Adrenal gland (tissue), 12 donors: Measurements from ENCODE around the gene YOD1. TPM values are rescaled to one million over a fixed set of nuclear protein-coding genes. Genes with fewer than 3 reads are reported as not detected.

Source experiments
- DNase-seq, 7 donors: peaks; one replicate each; pipeline ENCODE4 v3.0.0-alpha.2; 2019 to 2020
- H3K27ac ChIP-seq, 5 donors: fragments of 200-600 bp; sonication (generic) in 4 of 5; 1 replicate in 3 of 5; 2 replicates in 2 of 5; pipeline versions ENCODE4 v1.5.1 to v1.8.0; 2016 to 2020; ENCODE audit warnings: mild to moderate bottlenecking in 1 of 5
- H3K27me3 ChIP-seq: fragments of 200-600 bp; 2 replicates; pipeline ENCODE4 v1.8.0; 2021
- H3K36me3 ChIP-seq, 2 donors: fragments of 200-600 bp; replicated peaks in 1 of 2; 1 replicate in 1 of 2; 2 replicates in 1 of 2; pipeline versions ENCODE4 v1.5.1 to v1.8.0; 2018 to 2022
- H3K4me1 ChIP-seq, 2 donors: fragments of 200-600 bp; replicated peaks in 1 of 2; 1 replicate in 1 of 2; 2 replicates in 1 of 2; pipeline versions ENCODE4 v1.5.1 to v1.8.0; 2018 to 2021
- H3K4me3 ChIP-seq, 4 donors: fragments of 200-600 bp; sonication (generic) in 3 of 4; one replicate each; pipeline ENCODE4 v1.5.1; 2016 to 2018
- H3K9me3 ChIP-seq, 3 donors: fragments of 200-600 bp; sonication (generic) in 1 of 3; replicated peaks in 1 of 3; 1 replicate in 2 of 3; 2 replicates in 1 of 3; pipeline versions ENCODE4 v1.5.1 to v1.8.0; 2016 to 2021
- CTCF ChIP-seq, 6 experiments: fragments of 450-650 bp in 4 of 6; fragments of 200-600 bp in 2 of 6; sonication (generic) in 1 of 6; IDR thresholded peaks; 1 replicate in 5 of 6; 2 replicates in 1 of 6; pipeline versions ENCODE4 v1.5.1 to v1.8.0; 2016 to 2021; ENCODE audit warnings: antibody characterized with exemption in 6 of 6, mild to moderate bottlenecking in 2 of 6, moderate library complexity in 1 of 6
- POLR2A ChIP-seq, 2 donors: fragments of 450-650 bp; IDR thresholded peaks; one replicate each; pipeline ENCODE4 v1.6.1; 2017; ENCODE audit warnings: antibody characterized with exemption in 2 of 2, mild to moderate bottlenecking in 2 of 2, moderate library complexity in 1 of 2
- WGBS, 4 donors: extraction: QIAGEN DNeasy Blood & Tissue Kit in 2 of 4; methylation state at CpG; one replicate each; pipeline versions ENCODE4 v1.1.5 to v1.1.7; 2013 to 2017; 5-methylcytosine and 5-hydroxymethylcytosine counted together
- intact Hi-C, 2 donors: fragments of 100-400 bp; cut with DNase I; formaldehyde crosslinking; loops; one replicate each; pipeline versions ENCODE4 v1.14.1 to v1.15.0; 2022 to 2023
- polyA plus RNA-seq, 3 donors: library from polyadenylated mRNA; stranded (reverse); fragments of 200-250 nt in 2 of 3; fragments of 350-450 nt in 1 of 3; fragmentation: Illumina TruSeq in 1 of 3; extraction: RNeasy Lipid Tissue Mini Kit (QIAGEN cat#74804) in 1 of 3; gene quantifications; one replicate each; pipeline ENCODE4 v1.2.3, GENCODE V29; 2013 to 2014
- total RNA-seq, 9 donors: library from RNA; depleted of rRNA in 4 of 9; stranded (reverse); fragments of >200 nt in 4 of 9; fragments of 120-200 nt in 1 of 9; fragmentation: NEBNext Ultra II Directional in 1 of 9; extraction: Animal tissue kit (Norgen Biotek cat#: 25700) in 1 of 9; gene quantifications; one replicate each; pipeline versions ENCODE4 v1.1.0 to v1.2.4, GENCODE V29; 2013 to 2023
- donor health status: healthy with polysubstance abuse.
- donor health status: Bipolar disorder and iron deficiency.
- donor health status: DM: yes; HTN: yes; CAD: no.
- donor health status: DM: no; HTN: no; CAD: no.
- donor health status: DM: no; HTN: no; CAD: no.
- donor health status: DM: yes; HTN: yes; CAD: no.

YOD1 gene
- total and polyA plus RNA-seq, 12 donors, result 2.5 to 22.1 (median 8.6) TPM

GRCh38 chr1:207088161-207088560, 37.2 kb upstream of the YOD1 start:
- Histone ChIP-seq H3K27ac (no peak overlapping the region), H3K9me3 (no peaks in the 10 kb centered on the region), H3K36me3 (no peaks in the 10 kb centered on the region), H3K4me1 (peaks cover 0 to 10% of the 10 kb centered on the region in 2 donors), H3K4me3 (no peak overlapping the region), H3K27me3 (no peaks in the 10 kb centered on the region)
- no peak for DNase-seq
- WGBS, 4 donors, result 63 to 75% (median 67%) methylated on average over 2 of the region's 2 CpGs
- intact Hi-C loops, result loop anchor here in 1 of 2 donors (5.0 kb wide), 1 partner anchor 409 kb away; the partner anchor contains the start of gene CR1
- TF ChIP-seq POLR2A (IDR thresholded peaks at IDR 0.05) (no peak), CTCF (IDR thresholded peaks at IDR 0.05) (no peak)

GRCh38 chr1:207085887-207086286, 34.9 kb upstream of the YOD1 start:
- Histone ChIP-seq H3K27ac (no peak overlapping the region), H3K36me3 (no peaks in the 10 kb centered on the region), H3K4me3 (no peak overlapping the region), H3K9me3 (no peaks in the 10 kb centered on the region), H3K4me1 (peaks cover 0 to 10% of the 10 kb centered on the region in 2 donors), H3K27me3 (no peaks in the 10 kb centered on the region)
- 58 to 87% (median 69%) methylated on average over 3 of the region's 3 CpGs for WGBS, 4 donors
- DNase-seq, result no peak
- no peak for TF ChIP-seq POLR2A (IDR thresholded peaks at IDR 0.05)
- TF ChIP-seq CTCF (IDR thresholded peaks at IDR 0.05), result no peak
- intact Hi-C loops, result loop anchor here in 1 of 2 donors (5.0 kb wide), 1 partner anchor 411 kb away; the partner anchor contains the start of gene CR1

DNA sequence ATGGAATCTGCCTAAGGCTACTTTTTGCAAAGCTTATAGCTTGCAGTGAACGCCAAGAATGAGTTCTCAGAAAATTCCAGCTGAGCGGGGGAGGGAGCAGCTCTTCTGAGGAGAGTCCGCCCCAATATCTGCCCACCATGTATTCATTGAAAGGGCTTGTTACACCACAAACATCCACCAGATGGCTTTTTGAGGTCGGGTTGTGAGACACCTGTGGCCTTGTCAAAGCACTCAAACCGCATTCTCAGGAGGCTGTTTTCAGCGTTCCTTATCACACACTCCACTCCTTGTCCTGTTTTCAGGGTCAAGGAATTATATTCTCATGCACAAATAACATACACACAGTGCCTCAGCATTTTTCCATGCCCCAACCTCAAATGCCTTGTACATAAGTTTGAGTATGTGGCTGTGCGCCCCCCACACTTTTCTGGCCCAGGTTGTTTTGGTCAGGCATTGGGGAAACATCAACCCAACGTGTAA, 33.7 kb upstream of the YOD1 start:
- TF ChIP-seq CTCF (IDR thresholded peaks at IDR 0.05) (peak; percentile 39 to 68 (median 66)), POLR2A (IDR thresholded peaks at IDR 0.05) (no peak)
- DNase-seq, result peak; percentile 39 to 72 (median 56)
- no peaks in the 10 kb centered on the region for H3K27me3 ChIP-seq
- H3K9me3 ChIP-seq, result no peaks in the 10 kb centered on the region
- intact Hi-C loops, result loop anchor here in 1 of 2 donors (5.0 kb wide), 2 partner anchors 323 to 413 kb away; partner anchors contain the start of gene CR1
- H3K36me3 ChIP-seq, result no peaks in the 10 kb centered on the region
- peaks cover 0 to 10% of the 10 kb centered on the region in 2 donors for H3K4me1 ChIP-seq
- WGBS, 4 donors, result 32 to 37% (median 34%) methylated on average over 8 of the region's 8 CpGs
- H3K4me3 ChIP-seq, result no peak overlapping the region
- H3K27ac ChIP-seq, result no peak overlapping the region

DNA sequence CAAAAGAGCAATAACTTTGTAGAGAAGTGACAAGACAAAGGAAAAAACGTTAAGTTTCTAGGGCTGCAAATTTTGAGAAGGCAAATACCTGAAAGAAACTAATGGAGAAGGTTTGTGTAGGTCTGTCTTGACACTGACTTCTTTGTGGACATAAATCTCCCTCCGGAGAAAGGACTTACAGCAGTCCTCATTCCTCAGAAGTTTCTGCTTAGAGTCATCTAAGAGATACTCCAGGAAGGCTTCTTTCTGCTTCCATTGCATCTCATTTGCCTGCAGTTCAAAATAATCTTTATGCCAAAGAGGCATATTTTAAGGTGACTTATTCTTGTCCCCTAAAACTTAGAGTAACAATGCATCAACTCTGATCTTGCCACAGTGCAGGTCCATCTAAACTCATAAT, 33.2 kb upstream of the YOD1 start:
- Histone ChIP-seq H3K27ac (no peak overlapping the region), H3K4me1 (peaks cover 0 to 10% of the 10 kb centered on the region in 2 donors), H3K27me3 (no peaks in the 10 kb centered on the region), H3K4me3 (no peak overlapping the region), H3K36me3 (no peaks in the 10 kb centered on the region), H3K9me3 (no peaks in the 10 kb centered on the region)
- TF ChIP-seq CTCF (IDR thresholded peaks at IDR 0.05) (no peak), POLR2A (IDR thresholded peaks at IDR 0.05) (no peak)
- no peak for DNase-seq
- WGBS, 4 donors, result 55 to 67% (median 63%) methylated on average over 2 of the region's 2 CpGs
- intact Hi-C loops, result loop anchor here in 1 of 2 donors (5.0 kb wide), 1 partner anchor 323 kb away; no protein-coding TSS in a partner anchor
